ENCODE measurements around the gene TXNDC2. TPM values are rescaled to one million over a fixed set of nuclear protein-coding genes. Genes with fewer than 3 reads are reported as not detected.

The TXNDC2 gene
- total and polyA plus RNA-seq, 2 of the 4 experiments (the other 2 are of a cell fraction) = 0.18 TPM; not detected in 1

- H3K9ac ChIP-seq (ENCODE audit: low read depth, low read length) = no peak overlapping the region
- H2BK20ac ChIP-seq (ENCODE audit: low read depth, low read length) = no peak overlapping the region
- peak overlapping the region; percentile 37; the same call in 1 of the 2 replicates for H3K4me2 ChIP-seq (ENCODE audit: low read depth, low read length)
- no peak overlapping the region for H2AK5ac ChIP-seq (ENCODE audit: low read depth, low read length)
- no peak overlapping the region for H2BK15ac ChIP-seq (ENCODE audit: low read depth, low read length)
- H2BK120ac ChIP-seq (ENCODE audit: low read depth, low read length) = no peak overlapping the region
- H3K27ac ChIP-seq (ENCODE audit: insufficient read depth, low read length) = no peak overlapping the region
- WGBS, 2 experiments (ENCODE audit: extremely low coverage in 2 of 2, insufficient read length in 1 of 2) = no CpG with 5 or more reads among the region's 1 CpG
- H3K23ac ChIP-seq (ENCODE audit: low read depth, low read length) = no peak overlapping the region
- dilution Hi-C loops (cut with HindIII; ENCODE audit: low sequenced_read_pairs, unreplicated experiment) (no loop called here), intact Hi-C loops (cut with micrococcal nuclease) (loop anchor here (5.0 kb wide), 1 partner anchor 333 kb away; no protein-coding TSS in a partner anchor), in situ Hi-C loops (cut with MboI; ENCODE audit: low sequenced_read_pairs) (loop anchor here (25.0 kb wide), 1 partner anchor 213 kb away; the partner anchor contains the start of gene RAB31)
- H3K4ac ChIP-seq (ENCODE audit: low read depth, low read length) = no peak overlapping the region
- ChIA-PET POLR2A (ENCODE audit: unreplicated experiment) (no interaction called here), CTCF (no interaction called here)
- no peak overlapping the region for H3K56ac ChIP-seq (ENCODE audit: extremely low read depth, insufficient read depth, low read length)
- H3K9me1 ChIP-seq (ENCODE audit: insufficient read depth, low read length) = peaks cover 20% of the 10 kb centered on the region
- H3K18ac ChIP-seq (ENCODE audit: low read depth, low read length) = no peak overlapping the region
- peaks cover 96% of the 10 kb centered on the region for H4K20me1 ChIP-seq (ENCODE audit: insufficient read depth, low read length)
- no peaks in the 10 kb centered on the region for H3K36me3 ChIP-seq (ENCODE audit: control insufficient read depth, insufficient read depth, low read length)
- no peak overlapping the region for H2BK5ac ChIP-seq (ENCODE audit: low read depth, low read length, poor library complexity, severe bottlenecking)
- H3K79me1 ChIP-seq (ENCODE audit: low read depth in 1 of 2, low read length in 2 of 2) = peaks cover 0 to 52% of the 10 kb centered on the region in 2 experiments; a peak in 2 of 4 replicates
- no TSS peak for BruUV-seq (replicated peaks)
- H3K9me3 ChIP-seq (ENCODE audit: control insufficient read depth, insufficient read depth, low read length) = no peaks in the 10 kb centered on the region
- DNase-seq (peak; percentile 70), ATAC-seq (ENCODE audit: low read depth) (peak; percentile 59)
- no peak overlapping the region for H4K91ac ChIP-seq (ENCODE audit: insufficient read depth, low read depth, low read length)
- no peak overlapping the region for H2AFZ ChIP-seq (replicated peaks; ENCODE audit: low read length, poor library complexity)
- no peak overlapping the region for H4K8ac ChIP-seq (ENCODE audit: low read depth in 2 of 2, low read length in 2 of 2)
- TF ChIP-seq RCOR1 (IDR thresholded peaks at IDR 0.05; ENCODE audit: insufficient replicate concordance, low read length) (no peak), CHD1 (IDR thresholded peaks at IDR 0.05; ENCODE audit: low read depth, low read length) (no peak), BHLHE40 (IDR thresholded peaks at IDR 0.05; ENCODE audit: low read depth, low read length) (no peak)
- no peaks in the 10 kb centered on the region for H3K27me3 ChIP-seq (ENCODE audit: control insufficient read depth, insufficient read depth, low read length)
- no peak overlapping the region for H2AK9ac ChIP-seq (replicated peaks; ENCODE audit: low read depth, low read length, poor library complexity)
- H3K4me3 ChIP-seq (ENCODE audit: insufficient read depth, low read depth, low read length) = no peak overlapping the region
- no peak overlapping the region for H4K5ac ChIP-seq (ENCODE audit: low read depth, low read length)
- no peak overlapping the region for H3K14ac ChIP-seq (replicated peaks; ENCODE audit: low read depth, low read length)
- H3K4me1 ChIP-seq (ENCODE audit: control insufficient read depth, insufficient read depth, low read length) = peaks cover 5% of the 10 kb centered on the region
Measured at GRCh38 chr18:9925369-9925768, 39.6 kb downstream of the TXNDC2 start.
